ENCODE measurements around the gene FRMD4B. TPM values are rescaled to one million over a fixed set of nuclear protein-coding genes. Genes with fewer than 3 reads are reported as not detected.

The FRMD4B gene
- total RNA-seq (2013), result 41.9 TPM
- polyA plus RNA-seq (10 to 100 TPM; 13.2 to 21.0 (median 19.6) TPM), polyA minus RNA-seq (27.8 and 36.1 TPM in 2 replicates), total RNA-seq (6.0 to 70.2 (median 34.3) reads per million in 11 experiments)

DNA sequence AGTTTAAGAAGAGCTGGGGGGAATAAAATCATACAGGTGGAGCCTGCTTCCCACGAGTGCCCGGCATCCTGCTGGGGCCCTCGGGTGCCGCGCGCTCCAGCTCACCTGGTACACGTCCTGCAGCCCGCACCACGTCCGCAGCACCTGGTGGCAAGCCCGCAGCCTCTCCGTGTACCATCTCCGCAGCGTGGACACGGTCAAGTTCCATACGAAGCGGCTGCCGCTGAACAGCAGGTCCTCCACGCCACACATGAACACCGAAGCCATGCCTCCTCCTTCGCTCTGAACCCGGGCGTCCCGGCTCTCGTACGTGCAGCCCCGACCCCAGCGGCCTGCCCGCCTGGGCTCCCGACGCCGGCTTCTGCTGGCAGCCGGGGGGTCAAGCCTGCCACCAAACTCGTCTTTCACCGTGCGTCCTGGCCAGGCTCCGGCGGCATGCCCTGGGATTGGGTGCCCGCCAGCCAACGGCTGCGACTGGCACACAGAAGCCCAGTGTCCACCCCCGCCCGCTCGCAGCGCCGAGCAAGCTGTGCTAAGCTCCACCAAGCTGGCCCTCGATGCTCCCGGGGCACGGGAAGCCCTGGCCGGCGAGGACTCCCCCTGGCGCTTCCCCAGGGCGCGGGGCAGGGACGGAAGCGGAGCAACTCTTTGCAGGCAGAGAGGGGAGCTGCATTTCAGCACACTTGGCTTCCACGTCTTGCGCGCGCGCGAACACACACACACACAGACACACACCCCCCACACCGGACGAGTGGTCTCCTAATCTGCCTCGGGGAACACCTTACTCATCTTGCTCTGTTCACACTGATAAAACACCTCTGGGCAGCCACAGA is at the start of gene FRMD4B:
TSS of gene FRMD4B (minus strand) at position 366 of the 833 bp plus-strand sequence. CDS start at position 267, 99 bp downstream.
- WGBS (ENCODE audit: insufficient coverage), result under 1% methylated on average over 60 of the region's 65 CpGs
- DNase-seq, result peak; percentile 39 to 62 (median 48)
- intact Hi-C loops (cut with micrococcal nuclease), result no loop called here
- H4K20me1 ChIP-seq (ENCODE audit: insufficient read depth, low read length), result peaks cover 7% of the 10 kb centered on the region
- Mint-ChIP-seq H3K4me1 (peaks cover 45% of the 10 kb centered on the region), H3K9me3 (peaks cover 0 to 2% (median 0%) of the 10 kb centered on the region in 7 donors), H3K36me3 (peaks cover 7 to 10% of the 10 kb centered on the region in 2 donors), H3K4me3 (peak within 1 kb of the TSS; percentile 73 to 89), H3K27me3 (ENCODE audit: low read depth in 3 of 3) (peaks cover 21 to 32% (median 27%) of the 10 kb centered on the region in 3 donors), H3K27ac (peak within 1 kb of the TSS in 1 of 7 donors; percentile 46)
- H3K9me3 ChIP-seq (replicated peaks in 1 of 2; ENCODE audit: control insufficient read depth in 1 of 2, insufficient read depth in 1 of 2, low read length in 2 of 2), result peaks cover 0 to 3% of the 10 kb centered on the region in 2 donors
- no peaks in the 10 kb centered on the region for H3K79me2 ChIP-seq (ENCODE audit: insufficient read depth, low read length)
- peak within 1 kb of the TSS; percentile 61 for H3K9ac ChIP-seq (ENCODE audit: insufficient read depth, low read length, poor library complexity, severe bottlenecking)
- TF ChIP-seq, protein P1, sequence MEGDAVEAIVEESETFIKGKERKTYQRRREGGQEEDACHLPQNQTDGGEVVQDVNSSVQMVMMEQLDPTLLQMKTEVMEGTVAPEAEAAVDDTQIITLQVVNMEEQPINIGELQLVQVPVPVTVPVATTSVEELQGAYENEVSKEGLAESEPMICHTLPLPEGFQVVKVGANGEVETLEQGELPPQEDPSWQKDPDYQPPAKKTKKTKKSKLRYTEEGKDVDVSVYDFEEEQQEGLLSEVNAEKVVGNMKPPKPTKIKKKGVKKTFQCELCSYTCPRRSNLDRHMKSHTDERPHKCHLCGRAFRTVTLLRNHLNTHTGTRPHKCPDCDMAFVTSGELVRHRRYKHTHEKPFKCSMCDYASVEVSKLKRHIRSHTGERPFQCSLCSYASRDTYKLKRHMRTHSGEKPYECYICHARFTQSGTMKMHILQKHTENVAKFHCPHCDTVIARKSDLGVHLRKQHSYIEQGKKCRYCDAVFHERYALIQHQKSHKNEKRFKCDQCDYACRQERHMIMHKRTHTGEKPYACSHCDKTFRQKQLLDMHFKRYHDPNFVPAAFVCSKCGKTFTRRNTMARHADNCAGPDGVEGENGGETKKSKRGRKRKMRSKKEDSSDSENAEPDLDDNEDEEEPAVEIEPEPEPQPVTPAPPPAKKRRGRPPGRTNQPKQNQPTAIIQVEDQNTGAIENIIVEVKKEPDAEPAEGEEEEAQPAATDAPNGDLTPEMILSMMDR (IDR thresholded peaks at IDR 0.05), result peak; percentile 28
- peak within 1 kb of the TSS; percentile 81 for H2AFZ ChIP-seq (ENCODE audit: insufficient read depth, low read depth, low read length, poor library complexity, severe bottlenecking)
- H3K27me3 ChIP-seq (ENCODE audit: control insufficient read depth in 2 of 2, insufficient read depth in 2 of 2, low read length in 2 of 2), result peaks cover 17 to 18% of the 10 kb centered on the region in 2 donors
- peak within 1 kb of the TSS; percentile 88 for H3K4me2 ChIP-seq (replicated peaks; ENCODE audit: extremely low read depth, low read length, poor library complexity, severe bottlenecking)
- H3K27ac ChIP-seq (ENCODE audit: low read depth in 1 of 2, low read length in 2 of 2), result no peak within 1 kb of the TSS
- H3K4me1 ChIP-seq (ENCODE audit: control insufficient read depth in 1 of 2, insufficient read depth in 2 of 2, low read length in 2 of 2), result peaks cover 38 to 46% of the 10 kb centered on the region in 2 donors
- H3K4me3 ChIP-seq (replicated peaks in 1 of 3; ENCODE audit: low read depth in 2 of 3, low read length in 3 of 3), result peak within 1 kb of the TSS; percentile 37 to 76 (median 45)
- H3K36me3 ChIP-seq (replicated peaks in 1 of 2; ENCODE audit: control insufficient read depth in 1 of 2, insufficient read depth in 2 of 2, low read length in 2 of 2), result no peaks in the 10 kb centered on the region

DNA sequence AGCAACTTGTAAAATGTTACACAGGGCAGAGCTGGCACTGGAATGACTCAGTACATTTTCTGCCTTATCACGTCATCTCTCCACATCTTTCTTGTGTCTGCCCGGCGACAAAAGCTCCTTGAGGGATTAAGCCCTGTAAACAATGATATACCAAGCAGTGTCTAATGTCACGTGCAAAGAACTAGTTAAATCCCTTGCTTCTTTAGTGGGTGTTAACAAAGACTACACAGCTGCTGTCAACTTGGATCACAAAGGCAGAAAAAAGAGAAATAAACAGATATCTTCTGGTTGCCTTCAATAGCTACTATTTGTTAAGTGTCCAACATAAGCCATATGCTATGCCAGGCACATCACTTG is 48.1 kb upstream of the FRMD4B start:
- H3K79me2 ChIP-seq (ENCODE audit: insufficient read depth, low read length), result no peaks in the 10 kb centered on the region
- peaks cover 3 to 7% of the 10 kb centered on the region in 2 donors for H3K36me3 ChIP-seq (replicated peaks in 1 of 2; ENCODE audit: control insufficient read depth in 1 of 2, insufficient read depth in 2 of 2, low read length in 2 of 2)
- intact Hi-C loops (cut with micrococcal nuclease), result no loop called here
- H3K27ac ChIP-seq (ENCODE audit: low read depth in 1 of 2, low read length in 2 of 2), result no peak overlapping the region
- H2AFZ ChIP-seq (ENCODE audit: insufficient read depth, low read depth, low read length, poor library complexity, severe bottlenecking), result no peak overlapping the region
- no peak overlapping the region for H3K4me3 ChIP-seq (replicated peaks in 1 of 3; ENCODE audit: low read depth in 2 of 3, low read length in 3 of 3)
- peak in 1 of 3 donors; percentile 35 for DNase-seq
- H3K4me1 Mint-ChIP-seq, result peaks cover 27% of the 10 kb centered on the region
- no peak overlapping the region for H3K4me2 ChIP-seq (replicated peaks; ENCODE audit: extremely low read depth, low read length, poor library complexity, severe bottlenecking)
- H3K9ac ChIP-seq (ENCODE audit: insufficient read depth, low read length, poor library complexity, severe bottlenecking), result no peak overlapping the region
- no peak overlapping the region for H3K27ac Mint-ChIP-seq
- TF ChIP-seq, protein P1 (IDR thresholded peaks at IDR 0.05), result no peak
- H3K4me3 Mint-ChIP-seq, result no peak overlapping the region
- H3K27me3 Mint-ChIP-seq (ENCODE audit: low read depth in 3 of 3), result no peaks in the 10 kb centered on the region
- no peaks in the 10 kb centered on the region for H4K20me1 ChIP-seq (ENCODE audit: insufficient read depth, low read length)
- peaks cover 13 to 17% of the 10 kb centered on the region in 2 donors for H3K4me1 ChIP-seq (ENCODE audit: control insufficient read depth in 1 of 2, insufficient read depth in 2 of 2, low read length in 2 of 2)
- H3K9me3 ChIP-seq (replicated peaks in 1 of 2; ENCODE audit: control insufficient read depth in 1 of 2, insufficient read depth in 1 of 2, low read length in 2 of 2), result no peaks in the 10 kb centered on the region
- H3K36me3 Mint-ChIP-seq, result peaks cover 17 to 22% of the 10 kb centered on the region in 2 donors
- WGBS (ENCODE audit: insufficient coverage), result 15% methylated on average over 4 of the region's 4 CpGs
- no peaks in the 10 kb centered on the region for H3K27me3 ChIP-seq (ENCODE audit: control insufficient read depth in 2 of 2, insufficient read depth in 2 of 2, low read length in 2 of 2)
- H3K9me3 Mint-ChIP-seq, result no peaks in the 10 kb centered on the region
